K562 (cell line): ENCODE results near the gene ACOX1. TPM values are rescaled to one million over a fixed set of nuclear protein-coding genes. Genes with fewer than 3 reads are reported as not detected.

Experiments
- ATAC-seq: fragments of 200-7000 bp; cut with Tn5 transposase; 3 replicates; pipeline ENCODE4 v1.9.1; 2020; ENCODE audit warnings: moderate library complexity
- BruUV-seq: library from RNA; stranded (reverse); fragments of 400-500 nt; replicated peaks from 2 replicates; lab custom pipeline; 2021; lab: Mats Ljungman, UMichigan
- CTCF ChIA-PET: fragments of 300-600 bp; formaldehyde crosslinking; extraction: SDS; loops from one replicate; lab custom pipeline; 2021; ENCODE audit warnings: low intra/inter-chr PET ratio; lab: Yijun Ruan, JAX
- POLR2A ChIA-PET: fragments of 300-600, 350-650 bp; sonication (Branson Sonifier 250); formaldehyde crosslinking; extraction: SDS; loops from one replicate; lab custom pipeline; 2021; ENCODE audit warnings: antibody characterized with exemption, inconsistent platforms; lab: Yijun Ruan, JAX
- DNase-seq, 4 experiments: peaks; one replicate each; pipeline versions ENCODE4 v3.0.0 to v3.0.0-alpha.2; 2011 to 2018; ENCODE audit warnings: low spot score in 3 of 4, mixed read lengths in 3 of 4; ENCODE audit errors: extremely low read depth in 1 of 4
- FAIRE-seq: peaks from 2 replicates; lab custom pipeline; 2011; peaks lifted over from hg19 to GRCh38; lab: Jason Lieb, UNC
- H2AFZ ChIP-seq: 2 replicates; pipeline ENCODE4 v1.6.0; 2011; ENCODE audit warnings: low read depth, low read length, control low read depth, inconsistent platforms
- H3K27ac ChIP-seq: fragments of 200-600 bp; 3 replicates; pipeline ENCODE4 v1.8.0; 2011; ENCODE audit warnings: low read depth, mild to moderate bottlenecking, control low read depth, inconsistent platforms, low read length, moderate library complexity, mixed read lengths; ENCODE audit errors: extremely low read depth
- H3K27me3 ChIP-seq, 2 experiments: fragments of 300-600 bp in 1 of 2; 2 replicates in 1 of 2; 3 replicates in 1 of 2; pipeline versions ENCODE4 v1.6.0 to v1.8.0; 2011; ENCODE audit warnings: inconsistent platforms in 2 of 2, low read length in 2 of 2, mild to moderate bottlenecking in 1 of 2, mixed read lengths in 1 of 2, moderate library complexity in 1 of 2; ENCODE audit not compliant: control insufficient read depth in 2 of 2, insufficient read depth in 2 of 2
- H3K36me3 ChIP-seq: fragments of 300-600 bp; 3 replicates; pipeline ENCODE4 v1.8.0; 2011; ENCODE audit warnings: mild to moderate bottlenecking, low read length, inconsistent platforms; ENCODE audit not compliant: control insufficient read depth, insufficient read depth
- H3K4me1 ChIP-seq, 2 experiments: fragments of 200-600 bp in 1 of 2; replicated peaks in 1 of 2; 2 replicates in 1 of 2; 3 replicates in 1 of 2; pipeline versions ENCODE4 v1.5.1 to v1.8.0; 2011; ENCODE audit warnings: inconsistent platforms in 2 of 2, low read length in 2 of 2, mild to moderate bottlenecking in 1 of 2, mixed read lengths in 1 of 2, moderate library complexity in 1 of 2; ENCODE audit not compliant: control insufficient read depth in 2 of 2, insufficient read depth in 2 of 2
- H3K4me2 ChIP-seq: 2 replicates; pipeline ENCODE4 v1.6.1; 2011; ENCODE audit warnings: low read length, control low read depth, inconsistent platforms, mixed read lengths; ENCODE audit not compliant: insufficient read depth
- H3K4me3 ChIP-seq: fragments of 200-600 bp; sonication (generic), shearing (Covaris generic); 2 replicates; pipeline ENCODE4 v1.5.1; 2016; ENCODE audit warnings: control low read depth, inconsistent platforms
- H3K79me2 ChIP-seq: fragments of 200-600 bp; 3 replicates; pipeline ENCODE4 v1.8.0; 2011; ENCODE audit warnings: low read length, inconsistent platforms; ENCODE audit not compliant: control insufficient read depth, insufficient read depth
- H3K9ac ChIP-seq, 2 experiments: 2 replicates each; pipeline versions ENCODE4 v1.6.0 to v1.6.1; 2011; ENCODE audit warnings: low read depth in 2 of 2, low read length in 2 of 2, control low read depth in 1 of 2, inconsistent platforms in 1 of 2, mild to moderate bottlenecking in 1 of 2, mixed read lengths in 1 of 2; ENCODE audit not compliant: insufficient read depth in 1 of 2
- H3K9me1 ChIP-seq: one replicate; pipeline ENCODE4 v1.6.0; 2011; ENCODE audit warnings: inconsistent platforms, mild to moderate bottlenecking, low read length, moderate library complexity; ENCODE audit not compliant: control insufficient read depth, insufficient read depth
- H3K9me3 ChIP-seq: replicated peaks from 2 replicates; pipeline ENCODE4 v1.5.1; 2011; ENCODE audit warnings: low read depth, low read length, inconsistent platforms; ENCODE audit not compliant: control insufficient read depth, insufficient read depth
- H4K20me1 ChIP-seq: replicated peaks from 2 replicates; pipeline ENCODE4 v1.6.1; 2011; ENCODE audit warnings: low read length, inconsistent platforms, mixed read lengths; ENCODE audit not compliant: control insufficient read depth, insufficient read depth
- CREM ChIP-seq: IDR thresholded peaks from 2 replicates; pipeline ENCODE4 v1.6.1; 2014; ENCODE audit warnings: antibody characterized with exemption, low read depth
- CTCFL ChIP-seq: IDR thresholded peaks from 2 replicates; pipeline ENCODE4 v1.6.1; 2011; ENCODE audit warnings: borderline replicate concordance, low read depth, mild to moderate bottlenecking, moderate library complexity, low read length; ENCODE audit not compliant: insufficient read depth, poor library complexity, severe bottlenecking
- ELF4 ChIP-seq: fragments of 450-650 bp; formaldehyde crosslinking; IDR thresholded peaks from 2 replicates; pipeline ENCODE4 v1.4.0; 2022; ENCODE audit warnings: missing genetic modification characterization
- ESRRA ChIP-seq: fragments of 450-650 bp; IDR thresholded peaks from 2 replicates; pipeline ENCODE4 v1.6.1; 2014; ENCODE audit warnings: low read depth, mild to moderate bottlenecking, moderate library complexity, borderline replicate concordance
- GATA2 ChIP-seq: sonication (generic); formaldehyde crosslinking; IDR thresholded peaks from 2 replicates; pipeline ENCODE4 v1.4.0; 2020; ENCODE audit warnings: mild to moderate bottlenecking, missing genetic modification reagents
- HMGN3 ChIP-seq: IDR thresholded peaks from 2 replicates; pipeline ENCODE4 v1.6.1; 2011; ENCODE audit warnings: borderline replicate concordance, low read depth, mild to moderate bottlenecking, mixed read lengths, low read length; ENCODE audit not compliant: insufficient read length; ENCODE audit errors: extremely low read depth
- IRF1 ChIP-seq: sonication (generic); formaldehyde crosslinking; IDR thresholded peaks from 2 replicates; pipeline ENCODE4 v1.8.0; 2022; ENCODE audit warnings: missing genetic modification reagents, mild to moderate bottlenecking, borderline replicate concordance
- KHSRP ChIP-seq: fragments of 450-650 bp; IDR thresholded peaks from 2 replicates; pipeline ENCODE4 v1.6.1; 2017
- LARP7 ChIP-seq: fragments of 450-650 bp; IDR thresholded peaks from 2 replicates; pipeline ENCODE4 v1.6.1; 2016
- LCOR ChIP-seq: sonication (generic); formaldehyde crosslinking; IDR thresholded peaks from 2 replicates; pipeline ENCODE4 v1.8.0; 2022; ENCODE audit warnings: mild to moderate bottlenecking, missing genetic modification reagents
- PTTG1 ChIP-seq: fragments of 450-650 bp; IDR thresholded peaks from 2 replicates; pipeline ENCODE4 v1.6.1; 2016; ENCODE audit warnings: low read depth, mild to moderate bottlenecking, missing genetic modification characterization, missing compliant biosample characterization
- RBBP5 ChIP-seq: fragments of 200-600 bp; sonication (generic); IDR thresholded peaks from 2 replicates; pipeline ENCODE4 v1.6.1; 2012; ENCODE audit warnings: borderline replicate concordance, mild to moderate bottlenecking, low read length, control low read depth, inconsistent platforms; ENCODE audit not compliant: insufficient read depth, poor library complexity, severe bottlenecking
- RUNX1 ChIP-seq: sonication (generic); IDR thresholded peaks from 2 replicates; pipeline ENCODE4 v1.6.1; 2016; ENCODE audit warnings: antibody characterized with exemption, low read depth
- SUPT5H ChIP-seq: fragments of 450-650 bp; IDR thresholded peaks from 2 replicates; pipeline ENCODE4 v1.6.1; 2016
- TRIM25 ChIP-seq: fragments of 450-650 bp; IDR thresholded peaks from 2 replicates; pipeline ENCODE4 v1.7.0; 2016; ENCODE audit warnings: borderline replicate concordance
- ZBED1 ChIP-seq: IDR thresholded peaks from 2 replicates; pipeline ENCODE4 v1.6.1; 2014
- WGBS: fragments of 100-300 bp; shearing (Covaris generic); methylation state at CpG from one replicate; pipeline ENCODE4 v1.1.6; 2016; ENCODE audit warnings: low coverage, mixed read lengths; ENCODE audit not compliant: insufficient coverage; ENCODE audit errors: missing lambda C conversion rate; 5-methylcytosine and 5-hydroxymethylcytosine counted together
- in situ Hi-C: fragments of 300-500 bp; cut with MboI; formaldehyde crosslinking; loops from 4 replicates; pipeline ENCODE4 v1.15.0; 2018; ENCODE audit warnings: inconsistent platforms, mixed read lengths
- intact Hi-C: fragments of 100-400 bp; cut with micrococcal nuclease; formaldehyde crosslinking; loops from 2 replicates; pipeline ENCODE4 v1.14.2; 2022
- polyA plus RNA-seq, 8 experiments: library from polyadenylated mRNA; depleted of rRNA in 4 of 8; stranded (reverse) in 5 of 8; unstranded in 3 of 8; fragments of >200 nt; fragmentation: Nextera tagmentation in 2 of 8; fragmentation: Illumina TruSeq in 1 of 8; extraction: Ambion mirVana in 2 of 8; extraction: Trizol in 1 of 8; gene quantifications; 2 replicates each; pipeline versions ENCODE4 v1.2.1 to v1.2.3, GENCODE V29; 2011 to 2014; ENCODE audit warnings: inconsistent platforms in 1 of 8, missing spikeins in 1 of 8
- total RNA-seq, 7 experiments: library from RNA; depleted of rRNA in 6 of 7; stranded (reverse); fragments of >200 nt in 6 of 7; fragmentation: Illumina TruSeq in 2 of 7; extraction: Trizol in 2 of 7; gene quantifications; 2 replicates each; pipeline versions ENCODE4 v1.2.1 to v1.2.3, GENCODE V29; 2011 to 2021; ENCODE audit warnings: low replicate concordance in 1 of 7

ACOX1 gene
- total and polyA plus RNA-seq, 9 of the 15 experiments (the other 6 are each of a cell fraction or from before 2014, with no cell fraction given): 7.8 to 24.1 (median 14.5) TPM

DNA sequence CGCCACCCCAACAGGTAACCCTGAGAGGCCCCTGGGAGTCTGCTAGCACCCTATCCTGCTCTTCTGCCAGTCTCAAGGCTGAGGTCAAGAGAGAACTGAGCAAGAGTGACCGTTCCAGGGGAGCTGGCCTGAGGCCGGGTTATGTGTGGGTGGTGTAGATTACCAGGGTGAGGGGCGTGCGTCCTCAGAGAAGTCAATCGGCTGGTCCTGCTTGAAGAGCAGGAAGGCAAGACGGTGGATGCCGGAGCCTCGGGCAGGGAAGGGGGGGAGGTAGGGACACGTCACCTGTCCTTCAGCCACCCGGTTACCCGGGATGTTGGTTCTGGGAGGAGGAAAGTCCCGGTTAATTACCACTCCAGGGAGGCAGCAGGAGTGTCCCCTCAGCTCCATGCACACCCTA, 79.6 kb downstream of the ACOX1 start:
- Histone ChIP-seq H3K9me3 (no peaks in the 10 kb centered on the region), H2AFZ (no peak overlapping the region), H3K4me1 (peaks cover 13 to 77% of the 10 kb centered on the region in 2 experiments; a peak in 4 of 5 replicates), H3K4me2 (no peak overlapping the region), H3K4me3 (no peak overlapping the region), H3K27me3 (no peaks in the 10 kb centered on the region), H3K9me1 (peaks cover 4% of the 10 kb centered on the region), H3K27ac (no peak overlapping the region), H3K9ac (peak overlapping the region in 1 of 2 experiments; percentile 38; a peak in 1 of 4 replicates), H3K36me3 (peaks cover 69% of the 10 kb centered on the region; the same call in 2 of the 3 replicates), H3K79me2 (peaks cover 43% of the 10 kb centered on the region), H4K20me1 (no peaks in the 10 kb centered on the region)
- TF ChIP-seq ESRRA: no peak
- TF ChIP-seq TRIM25: no peak
- no peak for TF ChIP-seq HMGN3
- TF ChIP-seq KHSRP: no peak
- TF ChIP-seq GATA2 (CRISPR knock-in tag): no peak
- TF ChIP-seq LARP7: no peak
- TF ChIP-seq CREM: no peak
- no peak for TF ChIP-seq RBBP5
- no peak for TF ChIP-seq PTTG1 (tag)
- no peak for TF ChIP-seq RUNX1
- no peak for TF ChIP-seq LCOR
- TF ChIP-seq IRF1 (CRISPR knock-in tag): no peak
- no peak for TF ChIP-seq CTCFL
- no peak for TF ChIP-seq ELF4 (CRISPR knock-in tag)
- no peak for TF ChIP-seq SUPT5H
- no peak for TF ChIP-seq ZBED1
- intact Hi-C loops (no loop called here), in situ Hi-C loops (no loop called here)
- DNase-seq: no peak
- BruUV-seq: no TSS peak
- ChIA-PET POLR2A (interaction anchor here (0.8 to 15.9 kb wide), 6 partner anchors 9 to 736 kb away, joined by 3 to 169 read pairs (median 4); partner anchors contain the start of genes TRIM47 and WBP2), CTCF (no interaction called here)
- ATAC-seq: no peak
- WGBS: 93% methylated on average over 12 of the region's 13 CpGs
- FAIRE-seq: no peak
